ENCODE measurements around the gene IRS1.

The IRS1 gene

DNA sequence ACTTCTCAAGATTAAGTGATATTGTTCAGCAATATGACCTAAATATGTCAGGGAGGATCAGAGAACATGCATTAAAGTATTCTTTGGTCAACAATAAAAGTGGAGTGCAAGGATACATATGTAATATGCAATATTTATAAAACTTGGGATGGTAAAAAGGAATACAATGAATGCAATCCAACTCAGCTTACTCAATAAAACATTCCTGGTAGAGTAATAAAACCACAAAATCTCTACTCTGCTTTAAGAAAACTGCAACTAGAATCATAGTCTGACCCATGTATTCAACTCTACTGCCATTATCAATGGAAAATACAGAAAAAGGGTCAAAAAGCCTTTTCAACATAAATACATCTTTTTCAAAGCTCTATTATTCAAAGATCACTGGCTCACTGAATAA lies 11.6 kb downstream of the IRS1 start:
- H3K27ac ChIP-seq = no peak overlapping the region
- TF ChIP-seq, protein P1, sequence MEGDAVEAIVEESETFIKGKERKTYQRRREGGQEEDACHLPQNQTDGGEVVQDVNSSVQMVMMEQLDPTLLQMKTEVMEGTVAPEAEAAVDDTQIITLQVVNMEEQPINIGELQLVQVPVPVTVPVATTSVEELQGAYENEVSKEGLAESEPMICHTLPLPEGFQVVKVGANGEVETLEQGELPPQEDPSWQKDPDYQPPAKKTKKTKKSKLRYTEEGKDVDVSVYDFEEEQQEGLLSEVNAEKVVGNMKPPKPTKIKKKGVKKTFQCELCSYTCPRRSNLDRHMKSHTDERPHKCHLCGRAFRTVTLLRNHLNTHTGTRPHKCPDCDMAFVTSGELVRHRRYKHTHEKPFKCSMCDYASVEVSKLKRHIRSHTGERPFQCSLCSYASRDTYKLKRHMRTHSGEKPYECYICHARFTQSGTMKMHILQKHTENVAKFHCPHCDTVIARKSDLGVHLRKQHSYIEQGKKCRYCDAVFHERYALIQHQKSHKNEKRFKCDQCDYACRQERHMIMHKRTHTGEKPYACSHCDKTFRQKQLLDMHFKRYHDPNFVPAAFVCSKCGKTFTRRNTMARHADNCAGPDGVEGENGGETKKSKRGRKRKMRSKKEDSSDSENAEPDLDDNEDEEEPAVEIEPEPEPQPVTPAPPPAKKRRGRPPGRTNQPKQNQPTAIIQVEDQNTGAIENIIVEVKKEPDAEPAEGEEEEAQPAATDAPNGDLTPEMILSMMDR (conservative IDR thresholded peaks at IDR 0.05) = no peak
- no peak for TF ChIP-seq ZFX (IDR thresholded peaks at IDR 0.05)

DNA sequence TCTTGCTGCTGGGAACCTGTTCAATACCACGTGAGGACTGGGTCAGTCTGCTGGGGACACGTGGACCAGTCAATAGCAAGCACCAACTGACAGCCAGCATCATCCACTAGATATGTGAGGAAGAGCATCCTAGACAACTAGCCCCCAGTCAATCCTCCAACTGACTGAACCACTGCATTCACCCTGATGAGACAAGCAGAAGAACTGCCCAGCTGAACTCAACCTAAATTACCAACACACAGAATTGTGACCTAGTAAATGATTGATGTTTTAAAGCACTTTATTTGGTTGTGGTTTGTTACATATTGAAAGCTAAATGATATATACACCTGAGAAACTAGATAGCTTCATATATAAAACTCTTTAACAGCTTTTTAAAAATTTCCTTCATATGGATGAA lies 15.7 kb downstream of the IRS1 start:
- TF ChIP-seq, protein P1 (conservative IDR thresholded peaks at IDR 0.05) = no peak
- no peak for TF ChIP-seq ZFX (IDR thresholded peaks at IDR 0.05)
- no peak overlapping the region for H3K27ac ChIP-seq

DNA sequence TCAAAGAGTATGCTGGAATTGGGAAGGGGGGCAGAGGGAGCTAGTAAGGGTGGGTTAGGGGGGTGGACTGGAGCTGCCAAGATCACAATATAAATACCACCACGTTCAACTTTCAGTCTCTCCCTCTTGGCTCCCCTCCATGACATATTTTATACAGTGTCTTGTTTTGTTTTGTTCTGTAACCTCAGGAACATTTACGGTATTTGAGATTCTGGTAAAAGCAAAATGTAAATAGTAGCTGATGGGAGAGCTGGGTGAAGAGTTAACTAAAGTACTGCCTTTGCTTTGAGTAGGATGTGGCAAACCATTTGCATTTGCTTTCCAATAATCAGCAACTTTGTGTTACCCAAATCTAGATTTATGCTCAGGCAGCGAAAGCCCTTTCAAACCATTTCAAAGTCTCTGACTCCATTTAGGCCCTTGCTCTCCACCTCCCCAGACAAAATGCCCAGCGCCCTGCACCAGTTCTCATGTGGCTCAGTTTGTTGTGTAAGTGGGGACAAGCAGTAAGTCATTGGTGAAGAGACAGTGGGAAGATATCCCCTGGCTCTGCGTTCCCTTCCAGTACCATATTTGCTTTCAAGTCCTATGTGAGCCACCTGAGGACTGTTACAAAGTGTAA lies 17.4 kb downstream of the IRS1 start:
- no peak for TF ChIP-seq ZFX (IDR thresholded peaks at IDR 0.05)
- TF ChIP-seq, protein P1 (conservative IDR thresholded peaks at IDR 0.05) = no peak
- no peak overlapping the region for H3K27ac ChIP-seq

DNA sequence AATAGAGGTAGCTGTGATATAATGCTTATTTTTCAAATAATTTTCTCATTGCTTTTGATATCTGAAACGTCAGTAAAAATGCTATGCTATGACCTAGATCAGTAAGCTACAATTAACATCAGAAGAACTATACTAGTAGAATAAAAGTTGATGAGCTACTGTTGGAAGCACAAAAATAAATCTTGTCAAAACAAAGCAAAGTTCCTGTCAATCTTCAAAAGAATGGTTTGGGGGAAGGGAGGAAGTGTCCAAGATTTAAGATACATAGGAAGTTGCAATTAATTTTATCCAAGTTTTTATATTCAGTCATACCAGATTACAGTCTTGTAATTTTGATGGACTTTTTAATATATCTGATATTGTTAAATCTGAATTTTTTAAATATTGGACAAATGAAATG lies 19.2 kb downstream of the IRS1 start:
- no peak overlapping the region for H3K27ac ChIP-seq
- no peak for TF ChIP-seq ZFX (IDR thresholded peaks at IDR 0.05)
- TF ChIP-seq, protein P1 (conservative IDR thresholded peaks at IDR 0.05) = no peak

DNA sequence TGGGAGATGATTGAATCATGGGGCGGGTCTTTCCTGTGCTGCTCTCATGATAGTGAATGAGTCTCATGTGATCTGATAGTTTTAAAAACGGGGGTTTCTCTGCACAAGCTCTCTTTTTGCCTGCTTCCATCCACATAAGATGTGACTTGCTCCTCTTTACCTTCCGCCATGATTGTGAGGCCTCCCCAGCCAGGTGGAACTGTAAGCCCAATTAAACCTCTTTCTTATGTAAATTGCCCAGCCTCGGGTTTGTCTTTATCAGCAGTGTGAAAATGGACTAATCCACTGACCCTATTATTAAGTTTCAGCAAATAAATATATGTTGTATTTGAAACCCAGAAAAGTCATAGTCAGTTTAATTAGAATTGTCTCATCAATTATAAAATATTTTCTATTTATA lies 22.0 kb downstream of the IRS1 start:
- TF ChIP-seq ZFX (IDR thresholded peaks at IDR 0.05) = no peak
- TF ChIP-seq, protein P1 (conservative IDR thresholded peaks at IDR 0.05) = no peak

DNA sequence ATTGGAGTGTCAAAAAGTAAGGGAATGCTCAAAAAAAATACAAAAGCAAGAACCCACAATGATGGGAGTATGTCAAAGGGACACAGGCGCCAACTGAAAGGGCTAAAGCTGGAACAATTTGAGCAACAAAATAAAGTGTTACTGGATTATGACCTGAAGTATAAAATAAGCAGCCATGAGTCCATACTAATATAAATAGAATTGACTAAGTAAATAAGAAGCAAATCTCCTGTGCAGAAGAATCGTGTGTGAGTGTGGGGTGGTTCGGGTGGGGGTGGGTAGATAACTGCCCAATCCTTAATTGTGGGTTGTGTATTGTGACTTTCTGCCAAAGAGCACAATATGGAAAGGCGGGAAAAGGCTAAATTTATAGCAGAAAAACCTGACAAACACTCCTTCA lies 23.5 kb downstream of the IRS1 start:
- no peak overlapping the region for H3K27ac ChIP-seq
- no peak for TF ChIP-seq ZFX (IDR thresholded peaks at IDR 0.05)
- TF ChIP-seq, protein P1 (conservative IDR thresholded peaks at IDR 0.05) = no peak

More for the DNA sequence above, 22.0 kb downstream of the IRS1 start:
- no peak overlapping the region for H3K27ac ChIP-seq

DNA sequence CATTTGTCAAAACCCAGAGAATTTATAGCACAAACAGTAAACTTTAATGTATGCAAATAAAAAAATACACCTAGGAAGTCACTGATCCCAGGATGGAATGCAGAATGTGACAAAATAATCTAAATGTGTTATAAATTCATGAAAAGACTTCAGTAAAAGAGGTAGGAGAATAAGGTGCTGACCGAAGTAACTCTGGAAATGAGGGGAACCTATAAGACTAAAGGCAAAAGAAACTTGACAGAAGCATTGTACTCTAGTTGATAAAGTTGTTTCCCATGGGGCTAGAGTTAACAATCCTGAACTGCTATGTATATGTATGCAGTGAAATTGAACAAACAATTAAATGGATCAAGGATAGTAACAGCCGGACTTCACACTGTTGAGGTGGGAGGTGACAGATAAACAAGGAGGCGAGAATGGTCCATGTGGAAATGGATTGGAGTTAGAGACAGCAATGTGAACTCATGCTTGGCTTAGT lies 24.5 kb downstream of the IRS1 start:
- no peak overlapping the region for H3K27ac ChIP-seq

More for the DNA sequence above, 24.5 kb downstream of the IRS1 start:
- TF ChIP-seq, protein P1 (conservative IDR thresholded peaks at IDR 0.05) = no peak
- TF ChIP-seq ZFX (IDR thresholded peaks at IDR 0.05) = no peak

Data from C4-2B (cell line).